WTC11 (cell line): Measurements from ENCODE around the gene ZDHHC22. TPM values are rescaled to one million over a fixed set of nuclear protein-coding genes. Genes with fewer than 3 reads are reported as not detected.
A peak's percentile ranks its signal among the peaks of the same experiment; 100 is the strongest.

Experiments
- ATAC-seq: fragments of 200-7000 bp; cut with Tn5 transposase; 2 replicates; pipeline ENCODE4 v1.10.0; 2021; ENCODE audit warnings: mild to moderate bottlenecking, moderate library complexity
- CTCF ChIA-PET: fragments of 300-600 bp; sonication (Branson Sonifier 250); formaldehyde crosslinking; loops from one replicate; lab custom pipeline; 2021; ENCODE audit warnings: antibody characterized with exemption; lab: Charles Lee
- POLR2A ChIA-PET: fragments of 350-600 bp; sonication (Branson Sonifier 250); formaldehyde crosslinking; loops from one replicate; lab custom pipeline; 2021; ENCODE audit warnings: antibody characterized with exemption; lab: Charles Lee
- DNase-seq: peaks from one replicate; pipeline ENCODE4 v3.0.0; 2021; ENCODE audit warnings: low spot score
- H3K27ac Mint-ChIP-seq: 2 replicates; pipeline ENCODE4 v1.8.0; 2021; ENCODE audit warnings: mixed read lengths
- H3K27me3 Mint-ChIP-seq: 2 replicates; pipeline ENCODE4 v1.8.0; 2021; ENCODE audit warnings: low read depth, mild to moderate bottlenecking, moderate library complexity, mixed read lengths
- H3K36me3 Mint-ChIP-seq: 2 replicates; pipeline ENCODE4 v1.8.0; 2021; ENCODE audit warnings: mixed read lengths
- H3K4me1 Mint-ChIP-seq: 2 replicates; pipeline ENCODE4 v1.8.0; 2022; ENCODE audit warnings: mixed read lengths
- H3K4me3 Mint-ChIP-seq: 2 replicates; pipeline ENCODE4 v1.8.0; 2021; ENCODE audit warnings: mild to moderate bottlenecking, moderate library complexity, mixed read lengths
- H3K9me3 Mint-ChIP-seq: 2 replicates; pipeline ENCODE4 v1.8.0; 2021; ENCODE audit warnings: mixed read lengths
- ETV6 ChIP-seq: sonication (generic); formaldehyde crosslinking; IDR thresholded peaks from 2 replicates; pipeline ENCODE4 v1.8.1; 2022; ENCODE audit warnings: mild to moderate bottlenecking, missing genetic modification reagents
- total RNA-seq: library from RNA; stranded (reverse); gene quantifications from 3 replicates; pipeline ENCODE4 v1.2.3, GENCODE V29; 2021
- TF ChIP-seq, protein P1 (sequence below): fragments of 250-450 bp; sonication (Bioruptor Pico); IDR thresholded peaks from 2 replicates; pipeline ENCODE4 v1.9.0; 2021; ENCODE audit warnings: moderate library complexity, mild to moderate bottlenecking, inconsistent platforms, borderline replicate concordance
- TF ChIP-seq, protein P2 (sequence below): sonication (generic); formaldehyde crosslinking; IDR thresholded peaks from 2 replicates; pipeline ENCODE4 v1.8.1; 2022; ENCODE audit warnings: mild to moderate bottlenecking, moderate library complexity, missing genetic modification reagents
- TF ChIP-seq, protein P3 (sequence below): sonication (generic); formaldehyde crosslinking; IDR thresholded peaks from 2 replicates; pipeline ENCODE4 v1.8.1; 2023; ENCODE audit warnings: mild to moderate bottlenecking, moderate library complexity, missing genetic modification reagents
- TF ChIP-seq, protein P4 (sequence below): sonication (generic); formaldehyde crosslinking; IDR thresholded peaks from 2 replicates; pipeline ENCODE4 v1.8.1; 2023; ENCODE audit warnings: mild to moderate bottlenecking, missing genetic modification reagents
- TF ChIP-seq, protein P5 (sequence below): sonication (generic); formaldehyde crosslinking; IDR thresholded peaks from 2 replicates; pipeline ENCODE4 v1.8.0; 2023; ENCODE audit warnings: missing genetic modification reagents
- TF ChIP-seq, protein P6 (sequence below): sonication (generic); formaldehyde crosslinking; IDR thresholded peaks from 2 replicates; pipeline ENCODE4 v1.8.0; 2022; ENCODE audit warnings: mild to moderate bottlenecking, missing genetic modification reagents
- TF ChIP-seq, protein P7 (sequence below): sonication (generic); formaldehyde crosslinking; IDR thresholded peaks from 2 replicates; pipeline ENCODE4 v1.8.1; 2023; ENCODE audit warnings: mild to moderate bottlenecking, missing genetic modification reagents, moderate library complexity
- TF ChIP-seq, protein P8 (sequence below): sonication (generic); formaldehyde crosslinking; conservative IDR thresholded peaks from 2 replicates; pipeline ENCODE4 v1.8.1; 2022; ENCODE audit warnings: mild to moderate bottlenecking, missing genetic modification reagents
- TF ChIP-seq, protein P9 (sequence below): sonication (generic); formaldehyde crosslinking; IDR thresholded peaks from 2 replicates; pipeline ENCODE4 v1.8.0; 2023; ENCODE audit warnings: mild to moderate bottlenecking, missing genetic modification reagents
- TF ChIP-seq, protein P10 (sequence below): sonication (generic); formaldehyde crosslinking; IDR thresholded peaks from 2 replicates; pipeline ENCODE4 v1.8.0; 2022; ENCODE audit warnings: mild to moderate bottlenecking, missing genetic modification reagents
- TF ChIP-seq, protein P11 (sequence below): sonication (generic); formaldehyde crosslinking; IDR thresholded peaks from 2 replicates; pipeline ENCODE4 v1.8.0; 2022; ENCODE audit warnings: mild to moderate bottlenecking, missing genetic modification reagents
- TF ChIP-seq, protein P12 (sequence below): sonication (generic); formaldehyde crosslinking; IDR thresholded peaks from 2 replicates; pipeline ENCODE4 v1.8.0; 2022; ENCODE audit warnings: missing genetic modification reagents

Gene ZDHHC22
- total RNA-seq, 1 experiment from 2014 or later, result 47.7 TPM

DNA sequence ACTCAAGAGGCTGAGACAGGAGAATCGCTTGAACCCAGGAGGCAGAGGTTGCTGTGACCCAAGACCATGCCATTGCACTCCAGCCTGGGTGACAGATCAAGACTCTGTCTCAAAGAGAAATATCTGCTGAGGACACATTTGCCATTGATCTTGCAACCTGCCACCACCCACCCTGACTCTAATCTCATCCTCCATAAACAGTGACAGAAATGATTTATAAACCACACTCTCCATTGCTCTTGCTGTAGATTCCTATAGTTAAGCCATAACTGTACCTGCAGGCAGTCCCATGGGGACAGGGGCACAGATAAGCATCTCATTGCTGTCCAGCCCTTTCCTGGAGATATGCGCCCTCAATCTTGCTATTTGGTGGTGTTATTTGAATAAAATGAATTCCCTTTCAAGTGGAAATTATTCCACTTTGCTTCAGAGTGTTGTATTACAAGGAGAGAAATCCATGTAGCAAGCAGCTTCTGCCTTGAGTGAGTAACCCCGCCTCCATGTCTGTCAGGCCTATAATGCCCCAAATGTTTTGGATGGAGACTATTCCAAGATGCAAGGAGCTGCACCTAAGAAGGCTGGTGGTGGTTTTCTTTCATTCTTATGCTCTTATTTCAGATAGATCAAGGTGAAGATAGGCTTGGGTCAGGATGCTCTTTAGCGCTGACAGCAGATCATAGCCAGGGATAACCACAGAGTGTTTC lies 3.0 kb upstream of the ZDHHC22 start (continued):
- TF ChIP-seq, protein P1, sequence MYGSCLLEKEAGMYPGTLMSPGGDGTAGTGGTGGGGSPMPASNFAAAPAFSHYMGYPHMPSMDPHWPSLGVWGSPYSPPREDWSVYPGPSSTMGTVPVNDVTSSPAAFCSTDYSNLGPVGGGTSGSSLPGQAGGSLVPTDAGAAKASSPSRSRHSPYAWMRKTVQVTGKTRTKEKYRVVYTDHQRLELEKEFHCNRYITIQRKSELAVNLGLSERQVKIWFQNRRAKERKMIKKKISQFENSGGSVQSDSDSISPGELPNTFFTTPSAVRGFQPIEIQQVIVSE, result no peak
- TF ChIP-seq, protein P2, sequence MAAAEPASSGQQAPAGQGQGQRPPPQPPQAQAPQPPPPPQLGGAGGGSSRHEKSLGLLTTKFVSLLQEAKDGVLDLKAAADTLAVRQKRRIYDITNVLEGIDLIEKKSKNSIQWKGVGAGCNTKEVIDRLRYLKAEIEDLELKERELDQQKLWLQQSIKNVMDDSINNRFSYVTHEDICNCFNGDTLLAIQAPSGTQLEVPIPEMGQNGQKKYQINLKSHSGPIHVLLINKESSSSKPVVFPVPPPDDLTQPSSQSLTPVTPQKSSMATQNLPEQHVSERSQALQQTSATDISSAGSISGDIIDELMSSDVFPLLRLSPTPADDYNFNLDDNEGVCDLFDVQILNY (CRISPR knock-in tag), result no peak
- TF ChIP-seq, protein P3, sequence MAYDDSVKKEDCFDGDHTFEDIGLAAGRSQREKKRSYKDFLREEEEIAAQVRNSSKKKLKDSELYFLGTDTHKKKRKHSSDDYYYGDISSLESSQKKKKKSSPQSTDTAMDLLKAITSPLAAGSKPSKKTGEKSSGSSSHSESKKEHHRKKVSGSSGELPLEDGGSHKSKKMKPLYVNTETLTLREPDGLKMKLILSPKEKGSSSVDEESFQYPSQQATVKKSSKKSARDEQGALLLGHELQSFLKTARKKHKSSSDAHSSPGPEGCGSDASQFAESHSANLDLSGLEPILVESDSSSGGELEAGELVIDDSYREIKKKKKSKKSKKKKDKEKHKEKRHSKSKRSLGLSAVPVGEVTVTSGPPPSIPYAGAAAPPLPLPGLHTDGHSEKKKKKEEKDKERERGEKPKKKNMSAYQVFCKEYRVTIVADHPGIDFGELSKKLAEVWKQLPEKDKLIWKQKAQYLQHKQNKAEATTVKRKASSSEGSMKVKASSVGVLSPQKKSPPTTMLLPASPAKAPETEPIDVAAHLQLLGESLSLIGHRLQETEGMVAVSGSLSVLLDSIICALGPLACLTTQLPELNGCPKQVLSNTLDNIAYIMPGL (CRISPR knock-in tag), result no peak
- TF ChIP-seq, protein P4, sequence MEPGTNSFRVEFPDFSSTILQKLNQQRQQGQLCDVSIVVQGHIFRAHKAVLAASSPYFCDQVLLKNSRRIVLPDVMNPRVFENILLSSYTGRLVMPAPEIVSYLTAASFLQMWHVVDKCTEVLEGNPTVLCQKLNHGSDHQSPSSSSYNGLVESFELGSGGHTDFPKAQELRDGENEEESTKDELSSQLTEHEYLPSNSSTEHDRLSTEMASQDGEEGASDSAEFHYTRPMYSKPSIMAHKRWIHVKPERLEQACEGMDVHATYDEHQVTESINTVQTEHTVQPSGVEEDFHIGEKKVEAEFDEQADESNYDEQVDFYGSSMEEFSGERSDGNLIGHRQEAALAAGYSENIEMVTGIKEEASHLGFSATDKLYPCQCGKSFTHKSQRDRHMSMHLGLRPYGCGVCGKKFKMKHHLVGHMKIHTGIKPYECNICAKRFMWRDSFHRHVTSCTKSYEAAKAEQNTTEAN (CRISPR knock-in tag), result no peak
- TF ChIP-seq, protein P5, sequence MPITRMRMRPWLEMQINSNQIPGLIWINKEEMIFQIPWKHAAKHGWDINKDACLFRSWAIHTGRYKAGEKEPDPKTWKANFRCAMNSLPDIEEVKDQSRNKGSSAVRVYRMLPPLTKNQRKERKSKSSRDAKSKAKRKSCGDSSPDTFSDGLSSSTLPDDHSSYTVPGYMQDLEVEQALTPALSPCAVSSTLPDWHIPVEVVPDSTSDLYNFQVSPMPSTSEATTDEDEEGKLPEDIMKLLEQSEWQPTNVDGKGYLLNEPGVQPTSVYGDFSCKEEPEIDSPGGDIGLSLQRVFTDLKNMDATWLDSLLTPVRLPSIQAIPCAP (CRISPR knock-in tag), result no peak

DNA sequence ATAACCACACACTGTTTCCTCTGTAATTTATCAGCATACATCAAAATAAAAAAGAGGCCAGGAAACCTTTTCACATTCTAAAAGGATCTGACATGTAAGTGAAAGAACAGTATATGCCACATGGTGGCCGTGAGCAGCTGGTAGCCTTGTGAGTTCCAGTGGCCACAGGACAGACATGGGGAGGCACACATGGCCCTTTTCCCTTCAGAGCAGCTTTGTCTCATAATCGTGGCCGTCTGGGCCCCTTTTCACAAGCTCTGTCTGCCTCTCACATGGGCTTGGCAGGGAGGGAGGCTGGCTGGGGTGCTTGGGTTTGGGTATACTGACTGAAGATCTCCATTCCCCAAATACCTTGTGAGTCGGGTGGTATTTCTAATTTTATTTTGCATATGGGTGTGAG lies 1.5 kb upstream of the ZDHHC22 start:
- ATAC-seq (no peak), DNase-seq (no peak)
- Mint-ChIP-seq H3K4me1 (peaks cover 66% of the 10 kb centered on the region), H3K27ac (peak overlapping the region; percentile 80), H3K36me3 (peaks cover 6% of the 10 kb centered on the region), H3K9me3 (no peaks in the 10 kb centered on the region), H3K27me3 (peaks cover 4% of the 10 kb centered on the region; the same call in 1 of the 2 replicates), H3K4me3 (peak overlapping the region; percentile 88)
- ChIA-PET CTCF (interaction anchor here (0.9 to 8.3 kb wide), 19 partner anchors 9 to 173 kb away, joined by 3 to 147 read pairs (median 5); partner anchors contain the start of gene TMEM63C), POLR2A (interaction anchor here (1.0 to 1.2 kb wide), 2 partner anchors 9 to 32 kb away, joined by 3 to 4 read pairs; no protein-coding TSS in a partner anchor)
- TF ChIP-seq, protein P6, sequence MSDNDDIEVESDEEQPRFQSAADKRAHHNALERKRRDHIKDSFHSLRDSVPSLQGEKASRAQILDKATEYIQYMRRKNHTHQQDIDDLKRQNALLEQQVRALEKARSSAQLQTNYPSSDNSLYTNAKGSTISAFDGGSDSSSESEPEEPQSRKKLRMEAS (CRISPR knock-in tag), result peak; percentile 26; the same call in 1 of the 2 replicates
- TF ChIP-seq, protein P7, sequence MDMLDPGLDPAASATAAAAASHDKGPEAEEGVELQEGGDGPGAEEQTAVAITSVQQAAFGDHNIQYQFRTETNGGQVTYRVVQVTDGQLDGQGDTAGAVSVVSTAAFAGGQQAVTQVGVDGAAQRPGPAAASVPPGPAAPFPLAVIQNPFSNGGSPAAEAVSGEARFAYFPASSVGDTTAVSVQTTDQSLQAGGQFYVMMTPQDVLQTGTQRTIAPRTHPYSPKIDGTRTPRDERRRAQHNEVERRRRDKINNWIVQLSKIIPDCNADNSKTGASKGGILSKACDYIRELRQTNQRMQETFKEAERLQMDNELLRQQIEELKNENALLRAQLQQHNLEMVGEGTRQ (CRISPR knock-in tag), result 0 out of 2 replicates have a peak, but pooled peaks have one; percentile 22
- TF ChIP-seq, protein P8, sequence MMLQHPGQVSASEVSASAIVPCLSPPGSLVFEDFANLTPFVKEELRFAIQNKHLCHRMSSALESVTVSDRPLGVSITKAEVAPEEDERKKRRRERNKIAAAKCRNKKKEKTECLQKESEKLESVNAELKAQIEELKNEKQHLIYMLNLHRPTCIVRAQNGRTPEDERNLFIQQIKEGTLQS, result no peak
- TF ChIP-seq, protein P9, sequence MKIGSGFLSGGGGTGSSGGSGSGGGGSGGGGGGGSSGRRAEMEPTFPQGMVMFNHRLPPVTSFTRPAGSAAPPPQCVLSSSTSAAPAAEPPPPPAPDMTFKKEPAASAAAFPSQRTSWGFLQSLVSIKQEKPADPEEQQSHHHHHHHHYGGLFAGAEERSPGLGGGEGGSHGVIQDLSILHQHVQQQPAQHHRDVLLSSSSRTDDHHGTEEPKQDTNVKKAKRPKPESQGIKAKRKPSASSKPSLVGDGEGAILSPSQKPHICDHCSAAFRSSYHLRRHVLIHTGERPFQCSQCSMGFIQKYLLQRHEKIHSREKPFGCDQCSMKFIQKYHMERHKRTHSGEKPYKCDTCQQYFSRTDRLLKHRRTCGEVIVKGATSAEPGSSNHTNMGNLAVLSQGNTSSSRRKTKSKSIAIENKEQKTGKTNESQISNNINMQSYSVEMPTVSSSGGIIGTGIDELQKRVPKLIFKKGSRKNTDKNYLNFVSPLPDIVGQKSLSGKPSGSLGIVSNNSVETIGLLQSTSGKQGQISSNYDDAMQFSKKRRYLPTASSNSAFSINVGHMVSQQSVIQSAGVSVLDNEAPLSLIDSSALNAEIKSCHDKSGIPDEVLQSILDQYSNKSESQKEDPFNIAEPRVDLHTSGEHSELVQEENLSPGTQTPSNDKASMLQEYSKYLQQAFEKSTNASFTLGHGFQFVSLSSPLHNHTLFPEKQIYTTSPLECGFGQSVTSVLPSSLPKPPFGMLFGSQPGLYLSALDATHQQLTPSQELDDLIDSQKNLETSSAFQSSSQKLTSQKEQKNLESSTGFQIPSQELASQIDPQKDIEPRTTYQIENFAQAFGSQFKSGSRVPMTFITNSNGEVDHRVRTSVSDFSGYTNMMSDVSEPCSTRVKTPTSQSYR, result no peak
- TF ChIP-seq, protein P10, sequence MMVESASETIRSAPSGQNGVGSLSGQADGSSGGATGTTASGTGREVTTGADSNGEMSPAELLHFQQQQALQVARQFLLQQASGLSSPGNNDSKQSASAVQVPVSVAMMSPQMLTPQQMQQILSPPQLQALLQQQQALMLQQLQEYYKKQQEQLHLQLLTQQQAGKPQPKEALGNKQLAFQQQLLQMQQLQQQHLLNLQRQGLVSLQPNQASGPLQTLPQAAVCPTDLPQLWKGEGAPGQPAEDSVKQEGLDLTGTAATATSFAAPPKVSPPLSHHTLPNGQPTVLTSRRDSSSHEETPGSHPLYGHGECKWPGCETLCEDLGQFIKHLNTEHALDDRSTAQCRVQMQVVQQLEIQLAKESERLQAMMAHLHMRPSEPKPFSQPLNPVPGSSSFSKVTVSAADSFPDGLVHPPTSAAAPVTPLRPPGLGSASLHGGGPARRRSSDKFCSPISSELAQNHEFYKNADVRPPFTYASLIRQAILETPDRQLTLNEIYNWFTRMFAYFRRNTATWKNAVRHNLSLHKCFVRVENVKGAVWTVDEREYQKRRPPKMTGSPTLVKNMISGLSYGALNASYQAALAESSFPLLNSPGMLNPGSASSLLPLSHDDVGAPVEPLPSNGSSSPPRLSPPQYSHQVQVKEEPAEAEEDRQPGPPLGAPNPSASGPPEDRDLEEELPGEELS, result 0 out of 2 replicates have a peak, but pooled peaks have one; percentile 21
- TF ChIP-seq, protein P11, sequence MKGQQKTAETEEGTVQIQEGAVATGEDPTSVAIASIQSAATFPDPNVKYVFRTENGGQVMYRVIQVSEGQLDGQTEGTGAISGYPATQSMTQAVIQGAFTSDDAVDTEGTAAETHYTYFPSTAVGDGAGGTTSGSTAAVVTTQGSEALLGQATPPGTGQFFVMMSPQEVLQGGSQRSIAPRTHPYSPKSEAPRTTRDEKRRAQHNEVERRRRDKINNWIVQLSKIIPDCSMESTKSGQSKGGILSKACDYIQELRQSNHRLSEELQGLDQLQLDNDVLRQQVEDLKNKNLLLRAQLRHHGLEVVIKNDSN (CRISPR knock-in tag), result peak; percentile 21; the same call in 1 of the 2 replicates
- peak; percentile 75 for TF ChIP-seq ETV6 (CRISPR knock-in tag)
- TF ChIP-seq, protein P12, sequence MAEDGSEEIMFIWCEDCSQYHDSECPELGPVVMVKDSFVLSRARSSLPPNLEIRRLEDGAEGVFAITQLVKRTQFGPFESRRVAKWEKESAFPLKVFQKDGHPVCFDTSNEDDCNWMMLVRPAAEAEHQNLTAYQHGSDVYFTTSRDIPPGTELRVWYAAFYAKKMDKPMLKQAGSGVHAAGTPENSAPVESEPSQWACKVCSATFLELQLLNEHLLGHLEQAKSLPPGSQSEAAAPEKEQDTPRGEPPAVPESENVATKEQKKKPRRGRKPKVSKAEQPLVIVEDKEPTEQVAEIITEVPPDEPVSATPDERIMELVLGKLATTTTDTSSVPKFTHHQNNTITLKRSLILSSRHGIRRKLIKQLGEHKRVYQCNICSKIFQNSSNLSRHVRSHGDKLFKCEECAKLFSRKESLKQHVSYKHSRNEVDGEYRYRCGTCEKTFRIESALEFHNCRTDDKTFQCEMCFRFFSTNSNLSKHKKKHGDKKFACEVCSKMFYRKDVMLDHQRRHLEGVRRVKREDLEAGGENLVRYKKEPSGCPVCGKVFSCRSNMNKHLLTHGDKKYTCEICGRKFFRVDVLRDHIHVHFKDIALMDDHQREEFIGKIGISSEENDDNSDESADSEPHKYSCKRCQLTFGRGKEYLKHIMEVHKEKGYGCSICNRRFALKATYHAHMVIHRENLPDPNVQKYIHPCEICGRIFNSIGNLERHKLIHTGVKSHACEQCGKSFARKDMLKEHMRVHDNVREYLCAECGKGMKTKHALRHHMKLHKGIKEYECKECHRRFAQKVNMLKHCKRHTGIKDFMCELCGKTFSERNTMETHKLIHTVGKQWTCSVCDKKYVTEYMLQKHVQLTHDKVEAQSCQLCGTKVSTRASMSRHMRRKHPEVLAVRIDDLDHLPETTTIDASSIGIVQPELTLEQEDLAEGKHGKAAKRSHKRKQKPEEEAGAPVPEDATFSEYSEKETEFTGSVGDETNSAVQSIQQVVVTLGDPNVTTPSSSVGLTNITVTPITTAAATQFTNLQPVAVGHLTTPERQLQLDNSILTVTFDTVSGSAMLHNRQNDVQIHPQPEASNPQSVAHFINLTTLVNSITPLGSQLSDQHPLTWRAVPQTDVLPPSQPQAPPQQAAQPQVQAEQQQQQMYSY (CRISPR knock-in tag), result no peak
